Occipital lobe (tissue), 2 donors: Measurements from ENCODE around the gene TMC3. TPM values are rescaled to one million over a fixed set of nuclear protein-coding genes. Genes with fewer than 3 reads are reported as not detected.
"Not testable (repeated sequence)": the region's sequence is repeated elsewhere in the genome, so short reads cannot be mapped to it uniquely, and the experiment has no call there.

ENCODE experiments used
- DNase-seq: peaks from one replicate; lab custom pipeline; 2025; lab: John Stamatoyannopoulos, UW
- total RNA-seq: library from RNA; depleted of rRNA; stranded (reverse); fragments of >200 nt; gene quantifications from one replicate; pipeline ENCODE4 v1.2.3, GENCODE V29; 2014

Gene TMC3
- total RNA-seq, 1 donor from 2014 or later, result 0.47 TPM

DNA sequence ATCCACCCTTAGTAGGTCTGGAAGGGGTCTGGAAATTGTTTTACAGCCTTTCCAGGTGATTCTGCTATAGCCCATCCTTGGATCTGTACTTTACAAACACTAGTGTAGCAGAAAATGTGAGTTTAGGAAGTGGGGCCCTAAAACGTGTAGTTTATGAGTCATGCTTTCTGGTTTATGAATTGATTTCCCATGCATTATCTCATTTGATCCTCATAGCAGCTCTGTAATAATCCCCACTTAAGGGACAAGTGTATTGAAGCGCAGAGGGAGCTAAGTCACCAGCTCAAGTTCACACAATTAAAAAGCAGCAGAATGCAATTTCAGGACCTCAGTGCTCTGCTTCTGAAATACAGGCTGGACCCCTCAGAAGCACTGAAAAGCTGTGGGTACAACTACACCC lies 27.4 kb downstream of the TMC3 start:
- DNase-seq, result no peak

DNA sequence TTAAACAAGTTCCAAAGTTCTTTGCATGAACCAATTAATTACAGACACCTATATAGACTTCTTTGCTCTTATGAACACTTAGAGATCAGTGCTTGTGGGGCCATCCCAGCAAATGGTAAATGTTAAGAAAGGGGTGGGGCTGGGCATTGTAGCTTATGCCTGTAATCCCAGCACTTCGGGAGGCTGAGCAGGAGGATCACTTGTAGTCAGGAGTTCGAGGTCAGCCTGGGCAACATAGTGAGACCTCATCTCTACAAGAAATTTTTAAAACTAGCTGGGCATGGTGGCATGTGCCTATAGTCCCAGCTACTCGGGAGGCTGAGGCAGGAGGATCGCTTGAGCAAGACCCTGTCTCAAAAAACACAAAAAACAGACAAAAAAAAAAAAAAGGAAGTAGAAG lies 30.6 kb downstream of the TMC3 start:
- DNase-seq, result no peak

- no peak for DNase-seq
These were observed 32.7 kb downstream of the TMC3 start for GRCh38 chr15:81341351-81341750.

GRCh38 chr15:81339851-81340250 lies 34.2 kb downstream of the TMC3 start:
- DNase-seq, result no peak

- no peak for DNase-seq
These were observed 34.7 kb downstream of the TMC3 start for GRCh38 chr15:81339321-81339720.

- DNase-seq, result no peak
These were observed 35.6 kb downstream of the TMC3 start for GRCh38 chr15:81338170-81339007.

DNA sequence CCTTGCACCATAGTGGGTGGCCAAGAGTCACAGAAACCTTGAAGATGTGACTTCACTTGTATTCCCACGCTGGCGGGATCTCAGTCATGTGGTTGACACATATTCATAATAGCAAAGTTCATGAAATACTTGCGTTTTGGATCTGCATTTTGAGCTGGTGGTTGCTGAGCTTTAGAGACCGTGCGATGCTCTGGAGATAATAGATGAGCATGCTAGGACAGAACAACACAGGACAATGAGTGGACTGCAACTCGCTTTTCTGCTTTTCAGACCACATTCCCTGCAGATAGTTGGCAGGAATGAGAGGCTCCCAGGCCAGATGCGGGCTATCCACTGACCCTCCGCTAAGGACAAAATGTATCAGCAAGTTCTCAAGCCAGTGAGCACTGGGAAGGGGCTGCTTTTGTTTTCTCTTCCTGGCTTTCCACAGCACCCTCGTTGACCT lies 36.3 kb downstream of the TMC3 start:
- DNase-seq, result no peak

- no peak for DNase-seq
These were observed 36.8 kb downstream of the TMC3 start for GRCh38 chr15:81337241-81337640.

DNA sequence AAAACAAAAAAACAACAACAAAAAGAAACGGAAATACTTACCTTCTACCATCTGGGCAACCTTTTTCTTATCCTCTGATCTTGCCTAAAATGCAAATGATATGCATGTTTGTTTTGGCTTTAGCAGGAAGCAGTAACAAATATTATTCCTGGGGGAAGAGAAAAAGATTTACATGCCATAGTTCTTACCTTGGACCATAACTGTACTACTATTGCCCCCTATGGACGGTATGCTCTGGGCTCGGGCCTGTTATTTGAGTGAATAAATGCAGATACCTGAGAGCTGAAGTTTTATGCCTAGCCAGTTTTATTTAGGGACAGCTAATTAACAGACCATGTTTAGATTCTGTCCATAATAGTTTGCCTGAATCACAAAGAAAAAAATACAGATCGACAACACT lies 37.4 kb downstream of the TMC3 start:
- no peak for DNase-seq

DNA sequence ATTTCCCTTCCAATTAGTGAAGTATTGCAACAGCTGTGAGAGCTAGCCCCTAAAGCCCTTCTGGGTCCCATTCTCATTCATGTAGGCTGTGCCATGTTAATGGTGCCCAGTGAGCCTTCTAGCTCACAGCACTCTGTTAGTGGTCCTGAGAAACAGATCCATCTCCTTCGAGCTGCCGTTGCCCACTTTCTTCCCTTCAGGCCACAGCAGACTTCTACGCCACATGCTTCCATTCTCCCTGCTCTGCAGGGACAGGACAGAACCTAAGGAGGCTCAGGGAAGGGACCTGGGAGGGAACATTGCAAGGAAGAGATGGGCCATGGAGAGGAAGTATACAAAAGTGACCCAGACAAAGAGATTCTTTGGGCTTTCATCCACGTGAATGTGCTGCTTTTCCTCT lies 38.4 kb downstream of the TMC3 start:
- DNase-seq, result no peak

GRCh38 chr15:81334768-81335435 lies 39.1 kb downstream of the TMC3 start:
- DNase-seq, result no peak

DNA sequence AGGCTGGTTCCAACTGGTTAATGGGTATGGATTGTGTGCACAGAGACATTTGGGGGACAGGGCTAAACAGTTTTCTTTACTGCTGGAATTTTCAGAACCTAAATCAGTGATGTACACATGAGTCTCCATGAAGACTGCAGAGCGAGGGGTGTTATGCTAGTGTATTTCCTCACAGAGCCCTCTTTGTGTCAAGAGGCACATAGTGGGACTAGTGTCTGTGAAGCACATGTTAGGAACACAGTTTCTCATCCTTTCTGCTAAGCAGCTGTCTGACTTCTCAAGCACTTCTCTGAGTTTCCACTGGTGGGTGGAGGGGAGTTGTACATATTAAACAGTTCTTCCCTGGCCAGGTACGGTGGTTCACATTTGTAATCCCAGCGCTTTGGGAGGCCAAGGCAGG lies 40.6 kb downstream of the TMC3 start:
- no peak for DNase-seq

- no peak for DNase-seq
These were observed 41.7 kb downstream of the TMC3 start for GRCh38 chr15:81332326-81332725.

DNA sequence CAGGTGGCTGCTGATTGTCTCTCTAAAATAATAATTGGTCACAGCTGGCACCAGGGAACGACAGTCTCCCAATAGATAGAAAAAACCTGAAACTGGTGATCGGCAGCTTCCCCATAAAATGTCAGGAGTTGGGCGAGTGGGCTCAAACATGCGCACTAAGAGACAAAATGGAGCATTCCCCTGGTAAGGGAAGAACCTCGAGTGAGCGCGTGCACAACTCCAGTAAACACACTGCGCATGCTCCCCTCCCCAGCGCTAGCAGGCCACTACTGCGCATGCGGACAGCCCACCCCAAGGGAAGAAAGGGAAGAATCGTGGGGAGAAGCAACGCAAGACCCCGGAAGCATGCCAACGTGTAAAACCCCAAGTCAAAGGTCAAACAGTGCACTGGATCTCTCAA lies 42.4 kb downstream of the TMC3 start:
- DNase-seq, result no peak

DNA sequence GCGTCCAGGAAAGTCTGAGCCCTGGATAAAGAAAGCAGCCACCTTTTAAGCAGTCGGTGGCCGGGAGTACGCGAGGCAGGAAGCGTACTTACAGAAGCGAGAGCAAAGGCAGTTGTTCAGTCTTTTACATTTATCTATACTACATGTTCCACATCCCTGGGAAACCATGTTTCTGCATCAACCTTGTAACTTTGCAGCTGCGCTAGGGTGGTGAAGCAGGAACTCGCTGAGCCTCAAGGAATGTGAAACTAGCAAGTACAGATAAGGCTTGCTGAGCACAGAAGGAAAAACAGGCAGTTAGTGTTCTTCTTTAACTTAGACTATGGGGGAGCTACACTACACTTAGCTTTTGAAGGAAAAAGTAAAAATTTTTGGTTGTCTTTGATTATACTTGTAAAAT lies 42.9 kb downstream of the TMC3 start:
- DNase-seq, result not testable (repeated sequence)

- no peak for DNase-seq
These were observed 43.5 kb downstream of the TMC3 start for GRCh38 chr15:81330366-81331090.

DNA sequence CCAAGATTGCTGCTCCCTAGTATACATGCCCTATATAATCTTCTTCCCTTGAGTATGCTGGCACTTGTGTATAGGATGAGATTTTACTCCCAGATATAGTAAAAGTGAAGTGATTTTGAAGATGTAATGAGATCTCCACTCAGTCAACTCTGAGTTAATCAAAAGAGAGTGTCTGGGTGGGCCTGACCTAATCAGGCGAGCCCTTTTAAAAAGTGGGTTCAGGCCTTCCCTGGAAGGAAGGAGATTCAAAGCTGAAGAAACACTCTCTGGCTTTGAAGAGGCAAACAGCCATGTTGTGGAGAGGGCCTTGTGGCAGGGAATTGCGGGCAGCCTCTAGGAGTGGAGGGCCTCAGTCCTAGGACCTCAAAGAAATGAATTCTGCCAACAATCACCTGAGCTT lies 44.6 kb downstream of the TMC3 start:
- no peak for DNase-seq

DNA sequence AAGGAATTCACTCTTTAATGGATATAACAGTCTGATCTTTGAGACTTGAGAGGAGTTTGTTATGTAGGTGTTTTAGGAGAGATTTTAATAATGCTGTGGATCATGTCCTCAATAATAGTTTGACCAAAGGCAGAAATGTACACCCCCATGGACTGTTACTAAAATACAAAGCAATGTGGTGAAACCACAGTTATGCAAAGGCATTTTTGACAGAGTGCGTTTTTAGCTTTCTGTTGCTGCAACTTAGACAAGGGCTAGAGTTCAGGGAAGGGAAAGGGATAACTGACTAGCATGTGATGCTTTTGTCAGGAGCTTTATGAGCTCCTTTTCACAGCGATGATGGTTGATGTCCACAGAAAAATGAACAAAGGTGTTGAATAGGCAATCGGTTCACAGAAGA lies 46.5 kb downstream of the TMC3 start:
- no peak for DNase-seq

DNA sequence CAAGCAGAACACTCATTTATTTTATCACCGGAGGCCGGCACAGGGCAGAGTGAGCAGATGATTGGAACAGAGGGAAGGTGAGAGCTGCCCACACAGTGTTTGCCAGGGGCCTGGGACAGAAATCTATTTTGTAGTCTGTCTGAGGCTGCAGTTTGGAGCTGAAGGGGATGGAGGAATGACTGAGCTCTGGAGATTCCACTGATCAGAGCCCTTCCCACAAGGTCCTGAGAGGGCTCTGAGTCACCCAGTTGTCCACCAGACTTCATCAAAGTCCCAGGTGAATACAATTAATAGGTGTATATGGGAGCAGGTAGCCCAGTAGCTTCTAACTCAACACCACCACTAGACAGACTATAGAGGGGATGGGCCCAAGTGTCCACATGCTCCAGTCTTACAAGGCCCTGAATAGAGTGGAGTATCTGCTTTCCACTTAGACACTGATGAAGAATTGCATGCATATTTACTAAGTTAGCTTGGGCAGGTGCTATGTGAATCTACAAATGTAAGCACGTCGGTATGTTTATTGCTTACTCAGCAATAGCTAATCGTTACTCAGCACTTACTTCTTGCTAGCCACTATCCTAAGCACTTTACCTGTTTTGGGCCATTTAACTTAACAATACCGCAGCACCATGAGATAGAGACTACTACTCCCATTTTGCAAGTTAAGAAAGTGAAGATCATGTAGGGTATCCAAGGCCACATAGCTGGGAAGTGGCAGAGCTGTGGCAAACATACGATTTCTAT lies 47.4 kb downstream of the TMC3 start:
- no peak for DNase-seq

- DNase-seq, result peak; percentile 99
These were observed 49.8 kb downstream of the TMC3 start, which contains the start of gene STARD5 for GRCh38 chr15:81323944-81324881. Gene STARD5 (minus strand): TSS chr15:81324141. CDS start chr15:81324099, 42 bp downstream.
